Measurements from ENCODE around the gene AGBL2.
"Not testable (repeated sequence)": the region's sequence is repeated elsewhere in the genome, so short reads cannot be mapped to it uniquely, and the experiment has no call there.

Gene AGBL2

DNA sequence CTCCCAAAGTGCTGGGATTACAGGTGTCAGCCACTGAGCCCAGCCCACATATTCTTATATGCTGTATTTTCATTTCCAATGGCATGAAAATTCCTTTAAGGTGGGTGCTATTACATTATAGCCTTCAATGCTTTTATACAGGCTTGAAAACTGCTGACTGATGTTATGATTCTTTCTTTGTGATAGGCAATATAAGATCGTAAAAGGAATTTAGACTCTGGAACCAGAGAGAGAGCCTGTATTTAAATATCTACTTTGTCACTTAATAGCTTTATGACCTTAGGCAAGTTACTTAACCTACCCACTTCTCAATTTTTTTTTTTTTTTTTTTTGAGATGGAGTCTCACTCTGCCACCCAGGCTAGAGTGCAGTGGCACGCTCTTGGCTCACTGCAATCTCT is 26.2 kb downstream of the AGBL2 start:
- DNase-seq (ENCODE audit: low read depth in 2 of 2): no peak

DNA sequence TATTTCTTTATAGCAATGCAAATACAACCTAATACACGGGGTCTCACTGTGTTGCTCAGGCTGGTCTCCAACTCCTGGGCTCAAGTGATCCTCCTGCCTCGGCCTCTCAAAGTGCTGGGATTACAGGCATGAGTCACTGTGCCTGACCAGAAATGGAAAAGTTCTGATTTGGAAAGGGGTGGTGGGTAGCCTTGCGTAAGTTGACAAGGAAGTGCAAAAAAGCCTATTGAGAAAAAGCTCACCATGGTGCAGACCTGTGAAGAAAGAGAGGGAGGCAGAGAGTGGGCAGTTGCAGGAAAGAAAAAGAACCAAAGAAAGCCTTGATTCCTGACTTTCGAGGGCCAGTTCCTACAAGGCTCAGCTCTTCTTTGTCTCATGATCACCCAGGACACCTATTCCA is 27.1 kb downstream of the AGBL2 start:
- no peak for DNase-seq (ENCODE audit: low read depth in 2 of 2)

DNA sequence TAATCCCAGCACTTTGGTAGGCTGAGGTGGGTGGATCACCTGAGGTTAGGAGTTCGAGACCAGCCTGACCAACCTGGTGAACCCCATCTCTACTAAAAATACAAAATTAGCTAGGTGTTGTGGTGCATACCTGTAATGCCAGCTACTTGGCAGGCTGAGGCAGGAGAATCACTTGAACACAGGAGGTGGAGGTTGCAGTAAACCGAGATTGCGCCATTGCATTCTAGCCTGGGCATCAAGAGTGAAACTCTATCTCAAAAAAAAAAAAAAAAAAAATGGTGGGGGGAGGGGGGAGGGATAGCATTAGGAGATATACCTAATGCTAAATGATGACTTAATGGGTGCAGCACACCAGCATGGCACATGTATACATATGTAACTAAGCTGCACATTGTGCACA is 28.5 kb downstream of the AGBL2 start:
- DNase-seq (ENCODE audit: low read depth in 2 of 2): not testable (repeated sequence)

DNA sequence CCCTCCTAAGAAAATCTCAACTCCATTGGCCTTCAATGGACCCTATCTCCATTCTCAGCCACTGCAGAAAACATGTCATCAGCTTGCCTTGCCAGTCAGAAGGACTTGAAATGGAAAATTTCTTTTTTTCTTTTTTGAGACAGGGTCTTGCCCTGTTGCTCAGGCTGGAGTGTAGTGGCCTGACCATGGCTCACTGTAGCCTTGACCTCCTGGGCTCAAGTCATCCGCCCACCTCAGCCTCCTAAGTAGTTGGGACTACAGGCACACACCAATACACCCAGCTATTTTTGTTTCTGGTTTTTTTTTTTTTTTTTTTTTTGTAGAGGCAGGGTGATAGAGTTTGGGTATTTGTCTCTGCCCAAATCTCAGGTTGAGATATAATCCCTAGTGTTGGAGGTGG is 29.0 kb downstream of the AGBL2 start:
- no peak for DNase-seq (ENCODE audit: low read depth in 2 of 2)

DNA sequence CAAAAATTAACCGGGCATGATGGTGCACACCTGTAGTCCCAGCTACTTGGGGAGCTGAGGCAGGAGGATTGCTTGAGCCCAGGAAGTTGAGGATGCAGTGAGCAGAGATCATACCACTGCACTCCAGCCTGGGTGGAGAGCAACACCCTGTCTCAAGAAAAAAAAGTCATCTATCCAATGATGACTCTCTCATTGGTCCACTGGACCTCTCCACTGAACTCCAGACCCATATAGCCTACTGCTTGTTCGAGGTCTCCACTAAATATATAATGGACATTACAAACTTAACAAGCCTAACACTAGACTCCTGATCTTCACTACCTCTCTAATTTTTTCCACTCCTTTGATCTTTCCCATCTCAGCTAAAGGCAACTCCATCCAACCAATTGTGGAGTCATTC is 39.3 kb downstream of the AGBL2 start:
- DNase-seq (ENCODE audit: low read depth in 2 of 2): no peak

- no peak for DNase-seq (ENCODE audit: low read depth in 2 of 2)
Observed at GRCh38 chr11:47672283-47672730, 42.9 kb downstream of the AGBL2 start.

- DNase-seq (ENCODE audit: low read depth in 2 of 2): no peak
Observed at GRCh38 chr11:47669856-47670255, 45.3 kb downstream of the AGBL2 start.

DNA sequence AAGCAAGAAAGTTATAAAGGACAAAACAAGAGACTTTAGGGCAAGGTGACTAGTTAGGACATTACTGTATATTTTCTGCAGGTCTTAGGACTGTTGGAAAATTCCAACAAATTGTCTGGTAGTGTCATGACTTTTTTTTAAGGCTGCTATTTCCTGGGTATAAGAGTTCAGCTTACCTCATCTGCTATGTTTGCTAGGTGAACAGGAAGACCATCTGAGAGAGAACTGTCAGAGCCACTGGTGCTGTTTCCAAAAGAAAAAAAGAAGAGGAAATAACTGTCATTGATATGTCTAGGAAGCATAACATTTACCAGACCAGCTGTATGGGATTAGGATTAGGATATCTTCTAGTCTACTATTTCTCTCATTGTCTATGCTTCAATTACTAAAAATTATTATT is 46.5 kb downstream of the AGBL2 start:
- DNase-seq (ENCODE audit: low read depth in 2 of 2): no peak

DNA sequence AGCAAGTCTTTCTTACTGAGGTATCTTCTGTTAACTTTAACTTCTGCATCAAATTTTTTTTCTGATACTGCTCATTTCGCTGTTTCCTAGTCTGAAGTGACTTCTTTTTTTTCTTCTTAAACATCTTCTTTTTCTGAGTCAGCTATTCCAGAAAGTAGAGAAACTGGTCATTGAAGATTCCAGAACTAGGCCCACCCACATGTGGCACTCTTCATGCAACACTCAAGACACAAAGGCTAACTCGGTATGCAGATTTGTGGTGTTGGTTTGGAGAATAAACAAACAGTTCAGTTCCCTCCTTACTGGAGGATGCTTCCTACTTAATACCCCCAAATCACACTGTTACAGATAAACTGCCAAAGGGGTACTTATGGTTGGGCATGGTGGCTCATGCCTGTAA is 47.6 kb downstream of the AGBL2 start:
- DNase-seq (ENCODE audit: low read depth in 2 of 2): no peak

GRCh38 chr11:47667135-47667534 is 48.0 kb downstream of the AGBL2 start:
- no peak for DNase-seq (ENCODE audit: low read depth in 2 of 2)

GRCh38 chr11:47664936-47665335 is 50.2 kb downstream of the AGBL2 start:
- DNase-seq (ENCODE audit: low read depth in 2 of 2): not testable (repeated sequence)

DNA sequence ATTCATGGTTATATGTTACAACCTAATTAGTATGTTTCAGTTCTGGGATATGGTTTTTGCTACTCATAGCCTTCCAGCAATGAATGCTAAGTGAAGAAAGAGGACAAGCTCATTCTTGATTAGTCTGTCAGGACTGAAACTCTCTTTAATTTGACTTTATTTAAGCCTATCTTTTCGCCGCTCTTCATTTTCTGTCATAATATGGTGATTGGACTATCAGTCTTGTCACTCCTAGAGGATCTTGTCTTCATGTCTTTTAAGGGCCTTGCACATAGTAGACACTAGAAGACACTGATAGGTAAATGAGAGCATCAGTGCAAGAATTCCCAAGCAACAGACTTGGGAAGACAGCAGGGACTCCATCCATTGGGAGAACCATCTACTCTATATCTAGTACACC is 53.9 kb downstream of the AGBL2 start:
- no peak for DNase-seq (ENCODE audit: low read depth in 2 of 2)

DNA sequence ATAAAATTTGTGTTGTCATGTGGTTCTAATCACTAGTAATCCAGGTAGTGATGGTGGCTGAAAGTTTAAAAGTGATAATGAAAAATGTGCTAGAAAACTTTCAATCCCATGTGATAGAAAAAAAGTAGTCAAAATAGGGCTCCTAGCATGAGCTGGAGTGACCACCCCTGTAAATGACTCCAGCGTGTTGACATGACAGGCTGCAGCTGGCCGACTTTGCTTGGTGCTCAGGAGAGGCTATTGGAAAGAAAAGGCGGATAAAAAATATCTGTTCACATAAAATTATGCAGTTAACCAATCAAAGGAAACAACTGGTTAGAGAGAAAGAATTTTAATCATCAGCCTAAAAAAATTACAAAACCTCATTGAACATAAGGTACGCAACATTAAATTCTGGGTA is 55.9 kb downstream of the AGBL2 start:
- no peak for DNase-seq (ENCODE audit: low read depth in 2 of 2)

GRCh38 chr11:47656260-47656885 is 58.8 kb downstream of the AGBL2 start:
- no peak for DNase-seq (ENCODE audit: low read depth in 2 of 2)

DNA sequence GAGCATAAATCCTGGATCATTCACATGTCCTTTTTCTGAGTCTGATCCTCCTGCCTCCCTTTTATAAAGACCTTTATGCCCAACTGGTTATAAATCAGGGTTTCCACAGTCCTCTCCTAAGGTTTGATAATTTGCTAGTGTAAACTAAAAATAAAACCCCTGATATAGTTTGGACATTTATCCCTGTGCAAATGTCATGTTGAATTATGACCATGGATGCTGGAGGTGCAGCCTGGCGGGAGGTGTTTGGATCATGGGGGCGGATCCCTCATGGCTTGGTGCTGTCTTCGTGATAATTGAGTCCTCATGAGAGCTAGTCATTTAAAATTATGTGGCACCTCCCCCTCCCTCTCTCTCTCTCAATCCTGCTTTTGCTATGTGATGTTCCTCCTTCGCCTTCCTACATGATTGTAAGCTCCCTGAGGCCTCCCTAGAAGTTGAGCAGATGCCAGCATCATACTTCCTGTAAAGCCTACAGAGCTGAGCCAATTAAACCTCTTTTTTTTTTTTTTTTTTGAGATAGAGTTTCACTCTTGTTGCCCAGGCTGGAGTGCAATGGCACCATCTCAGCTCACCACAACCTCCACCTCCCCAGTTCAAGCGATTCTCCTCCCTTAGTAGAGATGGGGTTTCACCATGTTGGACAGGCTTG is 63.2 kb downstream of the AGBL2 start:
- DNase-seq (ENCODE audit: low read depth in 2 of 2): no peak

DNA sequence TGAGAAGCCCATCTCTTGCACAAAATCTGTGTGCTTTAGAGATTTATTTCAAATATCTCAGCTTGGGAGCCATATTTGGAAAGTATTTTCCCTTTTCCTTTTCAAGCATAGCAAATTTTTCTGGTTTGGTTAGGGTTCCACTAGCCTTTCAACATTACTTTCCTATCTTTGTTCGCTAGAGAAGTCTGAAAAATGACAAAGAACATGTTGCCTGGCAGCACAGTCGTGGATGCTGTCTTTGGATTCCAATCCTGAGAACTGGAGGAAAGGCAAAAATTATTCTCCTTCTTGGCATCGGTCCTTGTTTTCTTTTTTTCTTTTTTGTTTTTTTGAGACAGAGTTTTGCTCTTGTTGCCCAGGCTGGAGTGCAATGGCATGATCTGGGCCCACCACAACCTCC is 65.9 kb downstream of the AGBL2 start:
- no peak for DNase-seq (ENCODE audit: low read depth in 2 of 2)

GRCh38 chr11:47646019-47646418 is 69.2 kb downstream of the AGBL2 start:
- DNase-seq (ENCODE audit: low read depth in 2 of 2): no peak

DNA sequence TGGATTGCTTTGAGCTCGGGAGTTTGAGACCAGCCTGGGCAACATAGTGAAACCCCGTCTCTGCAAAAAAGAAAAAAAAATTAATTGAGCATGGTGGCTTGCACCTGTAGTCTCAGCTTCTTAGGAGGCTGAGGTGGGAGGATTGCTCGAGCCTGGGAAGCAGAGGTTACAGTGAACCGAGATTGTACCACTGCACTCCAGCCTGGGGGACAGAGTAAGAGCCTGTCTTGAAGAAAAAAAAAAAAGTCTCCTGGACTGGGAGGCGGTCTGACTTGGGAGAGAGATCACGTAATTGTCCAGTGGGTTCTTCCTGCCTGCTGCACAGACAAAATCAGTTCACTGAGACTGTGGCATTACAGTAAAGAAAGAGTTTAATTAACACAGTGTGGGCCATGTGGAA is 69.7 kb downstream of the AGBL2 start:
- DNase-seq (ENCODE audit: low read depth in 2 of 2): no peak

DNA sequence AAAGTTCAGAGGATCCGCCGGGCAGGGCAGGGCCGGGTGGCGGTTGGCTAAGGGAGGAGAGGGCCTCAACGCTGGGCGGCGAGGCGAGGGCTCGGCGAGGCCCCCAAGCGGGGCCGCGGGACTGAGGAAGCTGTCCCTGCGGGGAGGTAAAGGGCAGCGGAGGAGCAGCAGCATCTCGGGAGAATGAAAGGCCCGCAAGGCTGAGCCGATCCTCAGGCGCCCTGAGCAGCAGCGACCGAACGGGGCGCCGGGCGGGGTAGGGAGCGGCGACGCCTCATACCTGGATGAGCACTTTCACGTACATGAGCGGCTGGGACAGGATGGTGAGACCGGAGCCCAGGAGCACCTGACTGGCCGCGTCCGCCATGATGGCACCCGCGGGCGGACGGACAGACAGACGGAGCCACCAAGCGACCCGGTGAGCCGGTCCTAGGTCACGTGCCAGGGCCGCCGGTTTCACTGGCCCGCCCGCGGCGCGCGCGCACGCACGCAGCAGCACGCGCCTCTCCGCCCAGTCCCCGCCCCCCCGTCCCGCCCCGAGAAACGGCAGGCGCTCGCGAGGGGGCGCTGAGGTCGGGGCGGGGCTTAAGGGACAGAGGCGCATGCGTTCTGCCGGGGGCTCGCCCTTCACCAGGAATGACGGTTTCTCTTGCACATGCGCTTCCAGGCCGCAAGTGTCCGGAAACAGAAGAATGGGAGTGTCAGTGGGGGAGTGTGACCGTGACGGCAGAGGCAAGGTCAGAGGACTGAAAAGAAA is 72.9 kb downstream of the AGBL2 start, which contains the start of gene MTCH2:
Gene MTCH2 (minus strand): TSS at position 461 of the 757 bp plus-strand sequence. CDS start 94 bp downstream, at position 367.
- peak; percentile 93 to 95 for DNase-seq (ENCODE audit: low read depth in 2 of 2)

DNA sequence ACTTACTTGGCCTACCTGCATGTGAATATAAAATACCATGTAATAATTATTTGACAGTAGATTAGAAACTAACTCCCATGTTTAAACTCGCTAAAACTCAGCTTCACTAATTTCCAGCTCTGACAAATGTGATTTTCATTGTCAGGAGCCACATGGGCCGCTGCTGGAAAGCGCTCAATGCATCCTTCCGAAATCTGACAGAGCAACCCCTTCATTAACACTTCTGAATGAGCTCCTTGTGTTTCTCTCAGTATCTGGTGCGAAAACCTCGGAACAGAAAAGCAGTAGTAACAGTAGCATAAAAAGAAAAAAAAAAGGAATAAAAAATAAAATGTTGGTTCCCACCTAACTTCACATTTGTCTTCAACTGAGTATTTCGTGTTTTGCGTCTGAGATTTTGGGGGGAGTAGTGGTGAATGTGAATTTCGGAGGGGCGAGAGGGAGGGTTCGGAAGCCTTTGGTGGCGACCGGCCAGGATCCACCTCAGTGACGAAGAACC is 73.5 kb downstream of the AGBL2 start:
- DNase-seq (ENCODE audit: low read depth in 2 of 2): no peak

DNA sequence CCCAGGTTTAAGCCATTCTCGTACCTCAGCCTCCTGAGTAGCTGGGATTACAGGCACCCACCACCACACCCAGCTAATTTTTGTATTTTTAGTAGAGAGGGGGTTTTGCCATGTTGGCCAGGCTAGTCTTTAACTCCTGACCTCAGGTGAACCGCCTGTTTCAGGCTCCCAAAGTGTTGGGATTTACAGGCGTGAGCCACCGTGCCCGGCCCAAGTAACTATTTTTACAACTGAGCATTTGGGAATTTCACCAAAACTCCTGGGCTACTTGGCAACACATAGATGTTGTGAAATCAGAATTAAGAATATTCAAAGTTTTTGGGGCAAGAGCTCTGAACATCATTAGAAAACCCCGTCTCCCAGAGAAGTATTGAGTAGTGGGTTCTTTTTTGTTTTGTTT is 74.7 kb downstream of the AGBL2 start:
- DNase-seq (ENCODE audit: low read depth in 2 of 2): not testable (repeated sequence)

GRCh38 chr11:47636331-47636730 is 78.8 kb downstream of the AGBL2 start:
- not testable (repeated sequence) for DNase-seq (ENCODE audit: low read depth in 2 of 2)

DNA sequence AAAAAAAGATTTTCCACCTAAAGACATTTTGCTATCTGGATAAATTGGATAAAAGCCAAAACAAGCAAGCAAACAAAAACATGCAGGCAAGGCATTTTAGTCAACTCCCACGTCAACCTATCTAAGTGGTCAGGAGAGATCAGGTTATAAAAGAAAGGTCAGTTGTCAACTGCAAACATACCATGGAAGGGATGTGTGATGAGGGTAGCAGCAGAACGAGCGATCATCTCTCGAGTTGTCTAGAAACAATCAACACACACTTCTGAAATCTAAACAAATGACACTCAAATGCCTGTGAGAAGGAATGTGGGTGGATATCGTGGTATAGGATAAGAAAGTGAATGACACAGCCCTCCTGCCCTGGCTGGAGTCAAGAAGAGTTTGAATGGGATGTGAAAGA is 83.7 kb downstream of the AGBL2 start:
- no peak for DNase-seq (ENCODE audit: low read depth in 2 of 2)
